GM12801 (cell line): Measurements from ENCODE around the gene ENO3.

Experiments
- TF ChIP-seq, protein P1 (sequence below): IDR thresholded peaks from one replicate; pipeline ENCODE4 v1.5.1; 2011; ENCODE audit warnings: control low read depth; ENCODE audit not compliant: insufficient read length; ENCODE audit errors: extremely low read depth

ENO3 gene

DNA sequence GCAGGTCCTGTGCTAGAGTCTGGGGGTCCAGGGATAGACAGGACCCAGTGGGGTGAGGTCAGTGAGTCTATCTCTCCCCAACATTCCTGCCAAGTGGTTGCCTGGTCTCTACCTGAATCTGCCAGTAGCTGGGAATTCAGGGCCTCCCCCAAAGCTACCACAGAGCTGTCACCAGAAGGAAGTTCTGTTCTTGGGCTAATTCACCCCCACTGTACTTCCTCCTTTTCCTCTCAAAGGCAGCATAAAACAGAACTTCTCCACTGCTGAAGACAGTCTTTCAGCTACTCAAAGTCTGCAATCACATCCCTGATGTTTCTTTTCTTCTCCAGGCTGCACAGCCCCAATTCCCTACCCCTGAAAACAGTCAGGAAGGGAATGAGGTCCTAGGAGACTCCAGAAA is 27.8 kb downstream of the ENO3 start:
- TF ChIP-seq, protein P1, sequence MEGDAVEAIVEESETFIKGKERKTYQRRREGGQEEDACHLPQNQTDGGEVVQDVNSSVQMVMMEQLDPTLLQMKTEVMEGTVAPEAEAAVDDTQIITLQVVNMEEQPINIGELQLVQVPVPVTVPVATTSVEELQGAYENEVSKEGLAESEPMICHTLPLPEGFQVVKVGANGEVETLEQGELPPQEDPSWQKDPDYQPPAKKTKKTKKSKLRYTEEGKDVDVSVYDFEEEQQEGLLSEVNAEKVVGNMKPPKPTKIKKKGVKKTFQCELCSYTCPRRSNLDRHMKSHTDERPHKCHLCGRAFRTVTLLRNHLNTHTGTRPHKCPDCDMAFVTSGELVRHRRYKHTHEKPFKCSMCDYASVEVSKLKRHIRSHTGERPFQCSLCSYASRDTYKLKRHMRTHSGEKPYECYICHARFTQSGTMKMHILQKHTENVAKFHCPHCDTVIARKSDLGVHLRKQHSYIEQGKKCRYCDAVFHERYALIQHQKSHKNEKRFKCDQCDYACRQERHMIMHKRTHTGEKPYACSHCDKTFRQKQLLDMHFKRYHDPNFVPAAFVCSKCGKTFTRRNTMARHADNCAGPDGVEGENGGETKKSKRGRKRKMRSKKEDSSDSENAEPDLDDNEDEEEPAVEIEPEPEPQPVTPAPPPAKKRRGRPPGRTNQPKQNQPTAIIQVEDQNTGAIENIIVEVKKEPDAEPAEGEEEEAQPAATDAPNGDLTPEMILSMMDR, result no peak

DNA sequence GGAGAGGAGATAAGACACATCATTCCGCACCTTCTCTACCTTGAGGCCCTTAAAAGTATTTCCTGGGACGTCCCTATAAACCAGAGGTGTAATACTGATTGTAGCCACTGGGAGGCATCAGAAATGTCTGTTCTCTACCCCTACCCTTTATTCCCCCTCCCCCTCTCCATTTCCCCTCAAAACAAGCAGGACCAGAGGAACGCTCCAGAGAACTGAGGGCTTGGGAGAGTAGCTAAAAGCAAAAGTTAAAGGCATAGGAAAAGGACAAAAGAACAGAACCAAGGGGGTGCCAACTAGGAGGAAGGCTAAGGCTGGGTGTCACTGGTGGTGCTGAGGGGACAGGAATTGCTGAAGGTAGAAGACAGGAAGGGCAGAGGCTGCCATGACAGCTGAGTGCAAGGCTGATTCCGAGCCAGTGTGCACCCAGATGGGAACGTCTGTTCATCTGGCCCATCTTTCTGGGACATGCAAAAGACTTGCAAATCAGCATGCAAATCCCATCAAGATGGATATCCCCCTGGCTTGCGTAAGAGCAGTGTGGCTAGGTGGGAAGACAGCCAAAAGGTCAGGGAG is 29.8 kb downstream of the ENO3 start:
- TF ChIP-seq, protein P1, result no peak

DNA sequence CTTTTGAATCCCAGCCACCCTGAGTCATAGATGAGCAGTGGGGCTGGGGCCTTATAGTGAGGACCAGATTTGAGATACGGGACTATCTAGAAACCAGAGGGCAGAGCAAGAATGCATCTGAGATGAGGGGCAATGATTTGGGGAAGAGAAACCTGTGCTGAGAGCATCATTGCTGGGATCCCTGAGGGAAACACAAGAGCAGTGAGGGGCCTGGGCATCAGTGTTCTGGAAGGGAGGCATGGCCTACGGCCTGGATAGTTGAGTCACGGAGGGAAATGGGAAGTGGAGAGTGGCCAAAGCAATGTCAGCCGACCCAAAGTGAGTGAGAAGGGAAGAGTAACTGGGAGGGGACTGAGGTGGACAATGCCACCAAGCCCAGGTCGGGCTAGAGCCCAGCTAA is 31.4 kb downstream of the ENO3 start:
- TF ChIP-seq, protein P1, result no peak

DNA sequence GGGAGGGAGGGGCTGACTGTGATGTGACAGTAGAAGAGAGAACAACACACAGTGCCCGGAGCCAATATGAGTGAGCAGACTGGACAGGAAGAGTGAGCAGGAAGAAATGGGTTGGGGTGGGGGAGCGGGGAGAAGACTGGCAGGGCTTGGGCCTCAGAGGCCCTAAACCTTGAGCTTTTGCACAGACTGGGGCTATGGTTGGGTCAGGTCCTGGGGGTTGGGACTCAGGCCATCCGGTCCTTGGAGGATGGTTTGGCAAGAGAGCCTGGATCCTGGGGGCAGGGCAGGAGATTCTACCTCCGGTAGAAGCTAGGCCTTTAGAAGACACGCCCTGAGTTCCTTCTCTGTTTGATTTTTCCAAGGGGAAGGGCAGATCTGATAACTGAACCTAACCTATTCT is 35.5 kb downstream of the ENO3 start:
- TF ChIP-seq, protein P1, result no peak

DNA sequence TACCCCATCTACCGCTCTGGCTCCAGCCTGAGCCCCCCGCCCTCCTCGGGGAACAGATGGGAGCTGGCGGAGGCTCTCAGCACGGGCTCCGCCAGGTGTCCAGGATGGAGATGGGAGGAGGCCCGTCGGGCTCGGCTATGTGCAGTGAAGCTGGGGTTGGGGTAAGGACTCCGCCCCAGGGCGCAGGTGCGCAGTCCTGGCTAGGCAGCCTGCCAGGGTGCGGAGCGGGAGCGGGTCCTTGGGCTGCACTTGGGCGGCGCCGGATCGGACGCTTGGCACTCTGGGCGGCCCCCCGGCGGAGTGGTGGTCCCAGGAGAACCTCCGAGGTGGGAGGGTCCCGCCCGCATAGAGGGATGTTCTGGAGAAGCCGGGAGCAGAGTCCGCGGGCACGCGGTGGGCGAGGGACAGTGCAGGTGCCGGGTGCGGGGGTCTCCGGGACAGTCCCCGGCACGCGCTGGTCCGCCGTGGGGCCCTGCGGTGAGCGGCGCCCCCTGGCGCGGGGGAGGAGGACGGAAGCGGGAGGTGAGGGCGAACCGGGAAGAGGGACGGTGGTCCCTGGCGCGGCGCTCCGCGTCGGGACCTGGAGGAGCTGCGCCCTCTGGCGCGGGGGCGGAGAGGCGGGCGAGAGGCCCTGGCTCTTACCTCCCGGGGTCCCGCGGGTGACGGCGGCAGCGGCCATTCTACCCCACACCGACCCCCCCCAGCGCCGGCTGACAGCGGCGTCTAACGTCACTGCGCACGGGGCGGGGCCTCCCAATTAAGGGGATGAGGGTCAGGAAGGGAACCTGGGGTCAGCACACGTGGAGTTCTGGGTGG is 36.2 kb downstream of the ENO3 start, which contains the start of gene CAMTA2:
TSS of gene CAMTA2 (minus strand) at position 725 of the 816 bp plus-strand sequence. CDS start 1,453 bp downstream, outside the sequence.
- TF ChIP-seq, protein P1, result no peak

DNA sequence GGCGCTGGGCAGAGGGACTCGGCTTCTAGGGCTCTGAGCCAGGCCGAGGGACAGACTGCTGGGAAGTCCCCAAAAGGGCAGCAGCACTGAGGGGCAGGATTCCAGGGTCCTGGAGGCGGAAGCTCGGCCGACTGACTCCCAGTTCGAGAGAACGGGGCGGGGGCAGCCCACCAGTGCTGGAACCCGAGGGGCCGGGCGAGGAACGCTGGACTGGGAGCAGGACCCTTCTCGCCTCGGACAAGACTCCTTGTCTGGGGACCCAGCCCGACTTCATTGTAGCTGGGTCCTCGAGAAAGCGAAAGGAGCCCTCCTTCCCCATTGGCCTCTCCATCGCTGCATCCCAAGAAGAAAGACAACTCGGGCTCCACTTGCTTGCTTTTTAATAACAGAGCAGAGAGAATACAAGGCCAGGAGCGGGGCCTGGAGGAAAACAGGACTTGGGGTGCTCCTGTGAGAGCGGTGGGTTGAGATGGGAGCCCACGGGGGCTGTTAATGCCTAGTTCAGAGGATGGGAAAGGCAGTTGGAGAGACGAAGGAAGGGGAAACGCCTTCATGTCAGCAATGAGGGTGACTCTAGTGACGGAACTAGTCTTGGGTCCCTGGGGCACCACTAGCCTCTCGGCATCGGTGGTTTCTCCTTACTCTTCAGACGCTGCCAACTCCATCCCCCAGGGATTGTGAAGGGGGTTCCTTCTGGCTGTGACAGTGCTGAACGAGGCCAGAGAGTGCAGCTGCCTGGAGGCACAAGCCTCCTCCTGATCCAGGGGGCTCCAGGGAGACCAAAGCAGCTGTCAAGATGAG is 37.0 kb downstream of the ENO3 start:
- TF ChIP-seq, protein P1, result no peak

DNA sequence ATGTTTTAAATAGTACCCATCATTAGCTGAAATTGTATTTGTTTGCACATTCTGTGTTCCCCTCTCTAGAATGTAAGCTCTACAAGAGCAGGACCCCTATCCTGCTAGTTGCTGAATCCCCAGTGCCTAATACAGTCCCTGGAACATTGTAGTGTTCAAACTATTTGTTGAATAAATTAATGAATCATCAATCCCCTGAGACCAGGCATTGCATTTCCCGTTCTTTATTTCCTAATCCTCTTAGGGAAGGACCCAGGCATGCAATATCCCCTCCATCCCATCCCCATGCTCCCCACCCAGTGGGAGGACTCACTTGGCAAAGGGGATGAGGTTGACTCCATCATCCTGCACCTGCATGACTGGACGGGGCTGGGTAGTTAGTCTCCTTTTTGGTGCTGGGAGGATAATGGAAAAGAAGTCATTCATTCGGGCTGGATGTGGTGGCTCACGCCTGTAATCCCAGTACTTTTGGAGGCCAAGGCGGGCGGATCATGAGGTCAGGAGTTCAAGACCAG is 43.2 kb downstream of the ENO3 start:
- TF ChIP-seq, protein P1, result no peak
